SKM-1 treated with dmso at 0.1 percent for 144 hours (cell line): ENCODE measurements around the gene CCDC57.

Source experiments
- DNase-seq: peaks from one replicate; lab custom pipeline; 2025; ENCODE audit not compliant: unreplicated experiment; lab: John Stamatoyannopoulos, UW

CCDC57 gene

GRCh38 chr17:82096709-82097183 lies 115.9 kb downstream of the CCDC57 start:
- DNase-seq, result no peak

- DNase-seq, result no peak
These were observed 116.6 kb downstream of the CCDC57 start for GRCh38 chr17:82095777-82096708.

GRCh38 chr17:82094931-82095776 lies 117.5 kb downstream of the CCDC57 start:
- no peak for DNase-seq

- no peak for DNase-seq
These were observed 119.5 kb downstream of the CCDC57 start for GRCh38 chr17:82092995-82093751.

GRCh38 chr17:82092628-82092994 lies 120.0 kb downstream of the CCDC57 start:
- no peak for DNase-seq

- DNase-seq, result no peak
These were observed 120.5 kb downstream of the CCDC57 start for GRCh38 chr17:82092094-82092586.

GRCh38 chr17:82091264-82092066 lies 121.2 kb downstream of the CCDC57 start:
- DNase-seq, result no peak

- no peak for DNase-seq
These were observed 121.9 kb downstream of the CCDC57 start for GRCh38 chr17:82090549-82091263.

- DNase-seq, result no peak
These were observed 122.7 kb downstream of the CCDC57 start for GRCh38 chr17:82089723-82090548.

GRCh38 chr17:82088838-82089722 lies 123.6 kb downstream of the CCDC57 start:
- no peak for DNase-seq

GRCh38 chr17:82087961-82088837 lies 124.4 kb downstream of the CCDC57 start:
- DNase-seq, result no peak

- no peak for DNase-seq
These were observed 125.4 kb downstream of the CCDC57 start for GRCh38 chr17:82086941-82087906.

- DNase-seq, result no peak
These were observed 126.5 kb downstream of the CCDC57 start for GRCh38 chr17:82085931-82086764.

- no peak for DNase-seq
These were observed 127.4 kb downstream of the CCDC57 start for GRCh38 chr17:82085031-82085861.
